ENCODE results near the gene KRTAP19-7. TPM values are rescaled to one million over a fixed set of nuclear protein-coding genes. Genes with fewer than 3 reads are reported as not detected.

KRTAP19-7 gene, protein sequence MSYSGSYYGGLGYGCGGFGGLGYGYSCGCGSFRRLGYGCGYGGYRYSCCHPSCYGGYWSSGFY
- total RNA-seq, result not detected
- long read RNA-seq, result 0 reads

DNA sequence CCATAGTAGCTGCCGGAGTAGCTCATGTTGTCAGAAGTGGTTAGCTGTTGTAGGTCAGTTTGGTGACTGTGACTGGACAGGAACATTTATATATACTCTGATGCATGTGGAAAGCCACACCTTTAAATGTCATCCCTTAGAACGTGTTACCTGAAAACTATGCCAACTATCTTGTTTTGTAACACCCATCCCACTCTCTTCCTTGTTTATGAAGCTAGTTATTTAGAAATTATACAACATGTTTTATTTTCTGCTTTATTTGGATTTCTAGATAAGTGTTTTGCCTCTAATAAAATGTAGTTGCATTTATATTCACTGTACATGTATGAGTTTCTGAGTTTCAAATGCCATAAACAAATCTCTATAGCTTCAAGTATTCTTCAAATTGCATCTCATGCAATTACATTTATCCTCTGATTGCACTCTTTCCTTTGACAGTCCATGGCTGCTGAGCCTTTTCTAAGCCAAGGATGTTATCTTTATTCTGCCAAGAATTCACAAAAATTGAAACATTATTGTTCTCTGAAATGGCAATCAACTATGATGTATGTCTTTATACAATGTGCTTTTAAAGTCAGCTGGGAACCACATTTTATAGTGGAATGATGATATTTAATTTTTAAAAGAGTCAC is at the start of gene KRTAP19-7:
KRTAP19-7 (minus strand) TSS at position 51 of the 632 bp plus-strand sequence; CDS start at position 26, 25 bp downstream.
- intact Hi-C loops (cut with DNase I), result no loop called here

DNA sequence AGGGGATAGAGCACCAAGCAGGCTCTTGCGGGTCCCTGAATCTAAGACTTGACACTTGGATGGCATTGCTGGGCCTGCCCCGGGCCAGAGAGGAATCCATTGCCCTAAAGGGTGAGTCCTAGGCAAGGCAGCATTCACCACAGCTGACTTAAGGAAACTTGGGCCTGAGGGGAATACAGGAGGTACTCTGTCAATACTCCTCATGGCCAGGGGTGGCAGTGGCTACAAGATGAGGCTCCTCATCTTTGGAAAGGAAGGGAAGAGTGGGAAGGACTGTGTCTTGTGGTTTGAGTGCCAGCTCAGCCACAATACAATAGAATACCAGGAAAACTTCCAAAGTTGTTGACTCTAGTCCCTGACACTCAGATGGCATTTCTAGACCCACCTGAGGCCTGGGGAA is 44.9 kb upstream of the KRTAP19-7 start:
- no peak for ATAC-seq
- intact Hi-C loops (cut with DNase I), result no loop called here
- DNase-seq (ENCODE audit: missing footprints), result no peak

More for the DNA sequence above, at the start of gene KRTAP19-7:
- ATAC-seq (no peak), DNase-seq (ENCODE audit: missing footprints) (no peak)

DNA sequence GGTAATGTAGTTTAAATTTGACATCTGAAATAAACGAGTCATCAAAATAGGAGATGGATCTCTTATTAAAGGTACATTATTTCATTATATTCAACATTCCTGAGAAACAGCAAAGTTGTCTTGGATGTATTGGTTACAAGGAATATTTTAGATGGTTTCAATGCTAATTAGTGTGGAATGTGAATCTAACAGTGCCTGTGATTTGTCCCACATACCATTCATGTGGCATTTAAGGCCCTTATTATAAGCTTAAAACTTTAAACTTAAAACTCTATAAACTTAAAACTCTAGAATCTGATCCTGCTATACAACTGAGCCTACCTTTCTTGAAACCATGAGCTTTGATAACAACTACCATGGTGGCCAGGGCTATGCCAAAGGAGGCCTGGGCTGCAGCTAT is 39.7 kb upstream of the KRTAP19-7 start, which contains the start of gene KRTAP22-1:
KRTAP22-1 (plus strand) TSS at position 301 of the 400 bp plus-strand sequence.
- ATAC-seq, result no peak
- intact Hi-C loops (cut with DNase I), result no loop called here

DNA sequence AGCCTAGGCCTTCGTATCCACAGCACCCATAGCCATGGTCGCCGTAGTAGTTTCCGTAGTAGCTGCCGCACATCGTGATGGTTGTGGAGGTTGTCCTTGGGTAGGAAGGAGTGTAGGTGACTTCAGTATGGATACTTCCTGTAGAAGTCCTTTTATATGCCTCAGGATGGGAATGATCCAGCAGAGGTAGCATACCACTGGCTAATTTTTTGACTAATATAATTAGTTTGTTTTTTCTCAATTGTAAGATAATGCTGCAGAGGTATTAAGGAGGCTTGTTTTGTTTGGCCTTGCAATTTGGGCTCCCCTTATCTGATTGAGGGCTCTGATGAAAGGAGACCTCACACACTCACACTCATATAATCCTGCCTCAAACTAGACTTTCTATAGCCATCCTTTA is 37.7 kb upstream of the KRTAP19-7 start, which contains the start of gene KRTAP6-2:
KRTAP6-2 (minus strand) TSS at position 101 of the 400 bp plus-strand sequence; CDS start at position 73, 28 bp downstream.
- no peak for ATAC-seq
- intact Hi-C loops (cut with DNase I), result no loop called here

More for the DNA sequence above, 39.7 kb upstream of the KRTAP19-7 start, which contains the start of gene KRTAP22-1:
- DNase-seq (ENCODE audit: missing footprints), result no peak

DNA sequence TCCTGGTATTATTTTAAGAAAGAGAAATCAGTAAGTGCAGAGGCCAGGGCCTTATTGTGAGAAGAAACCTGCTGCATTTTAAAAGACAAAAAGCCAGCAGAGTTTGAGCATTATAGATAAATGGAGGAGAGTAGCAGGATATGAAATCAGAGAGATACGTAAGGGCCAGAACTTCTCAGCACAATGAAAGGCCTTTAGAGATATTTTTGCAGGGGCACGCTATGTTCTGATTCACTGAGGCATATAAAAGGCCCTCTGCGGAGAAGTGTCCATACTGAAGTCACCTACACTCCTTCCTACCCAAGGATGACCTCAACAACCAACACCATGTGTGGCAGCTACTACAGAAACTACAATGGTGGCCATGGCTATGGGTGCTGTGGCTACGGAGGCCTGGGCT is 31.0 kb upstream of the KRTAP19-7 start, which contains the start of gene KRTAP6-3:
KRTAP6-3 (plus strand) TSS at position 301 of the 400 bp plus-strand sequence; CDS start at position 307, 6 bp downstream.
- intact Hi-C loops (cut with DNase I), result no loop called here
- DNase-seq (ENCODE audit: missing footprints) (no peak), ATAC-seq (no peak)

More for the DNA sequence above, 37.7 kb upstream of the KRTAP19-7 start, which contains the start of gene KRTAP6-2:
- DNase-seq (ENCODE audit: missing footprints), result no peak

DNA sequence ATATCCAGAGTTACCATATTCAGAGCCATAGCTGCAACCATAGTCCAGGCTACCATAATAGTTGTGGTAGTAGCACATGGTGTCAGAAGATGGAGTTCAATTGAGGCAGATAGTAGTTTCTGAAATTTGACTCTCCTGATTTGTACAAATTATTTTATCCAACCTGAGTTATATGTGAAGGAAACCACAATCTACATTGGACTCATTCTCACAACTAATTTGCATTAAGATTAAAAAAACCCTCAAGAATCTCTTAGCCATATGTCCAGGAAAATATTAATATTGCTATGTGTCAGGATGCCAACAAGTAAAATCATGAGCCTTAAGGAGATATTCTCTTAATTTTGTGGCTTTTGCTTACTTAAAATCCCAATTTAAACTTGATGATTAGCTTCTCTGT is 29.2 kb upstream of the KRTAP19-7 start, which contains the start of gene KRTAP22-2:
KRTAP22-2 (minus strand) TSS at position 101 of the 400 bp plus-strand sequence.
- ATAC-seq, result no peak

DNA sequence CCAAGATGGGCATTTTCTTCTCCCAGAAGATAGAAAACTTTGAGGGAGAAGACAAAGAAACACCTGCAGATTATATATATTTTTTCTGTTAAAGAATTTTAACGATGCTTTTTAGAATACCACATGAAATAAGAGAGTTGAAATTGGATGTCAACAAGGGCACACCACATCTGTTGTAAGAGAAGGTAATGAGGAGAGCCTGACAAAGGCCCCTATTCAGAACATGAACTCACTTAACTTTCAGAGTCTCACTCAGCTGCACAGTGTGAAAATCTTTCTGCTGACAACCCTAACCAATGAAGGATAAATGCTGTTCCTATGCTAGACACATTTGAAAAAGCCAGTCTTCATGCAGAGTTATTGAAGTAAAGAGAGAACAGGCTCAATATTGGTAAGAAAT is 21.8 kb upstream of the KRTAP19-7 start:
- intact Hi-C loops (cut with DNase I), result no loop called here
- DNase-seq (ENCODE audit: missing footprints) (no peak), ATAC-seq (no peak)

More for the DNA sequence above, 29.2 kb upstream of the KRTAP19-7 start, which contains the start of gene KRTAP22-2:
- DNase-seq (ENCODE audit: missing footprints), result no peak
- intact Hi-C loops (cut with DNase I), result no loop called here

DNA sequence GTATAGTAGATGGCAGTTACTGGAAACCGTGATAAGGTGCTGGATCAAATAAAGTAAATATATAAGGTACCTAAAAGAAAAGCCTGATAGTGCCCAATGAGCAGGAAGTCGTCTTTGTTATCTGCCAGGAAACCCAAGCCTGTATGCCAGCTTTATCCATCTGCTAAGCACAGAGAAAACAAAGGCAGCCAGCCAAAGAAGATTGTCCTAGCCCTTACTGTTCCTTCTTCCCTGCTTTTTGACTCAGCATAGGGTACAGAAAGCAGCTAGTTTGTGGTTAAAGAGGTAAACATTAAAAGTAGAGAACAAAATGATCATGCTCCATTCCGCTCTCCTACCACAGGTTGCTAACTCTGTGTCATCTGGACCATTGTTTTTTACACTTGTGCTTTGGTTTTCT is 19.0 kb upstream of the KRTAP19-7 start:
- ATAC-seq (no peak), DNase-seq (ENCODE audit: missing footprints) (no peak)
- intact Hi-C loops (cut with DNase I), result no loop called here

DNA sequence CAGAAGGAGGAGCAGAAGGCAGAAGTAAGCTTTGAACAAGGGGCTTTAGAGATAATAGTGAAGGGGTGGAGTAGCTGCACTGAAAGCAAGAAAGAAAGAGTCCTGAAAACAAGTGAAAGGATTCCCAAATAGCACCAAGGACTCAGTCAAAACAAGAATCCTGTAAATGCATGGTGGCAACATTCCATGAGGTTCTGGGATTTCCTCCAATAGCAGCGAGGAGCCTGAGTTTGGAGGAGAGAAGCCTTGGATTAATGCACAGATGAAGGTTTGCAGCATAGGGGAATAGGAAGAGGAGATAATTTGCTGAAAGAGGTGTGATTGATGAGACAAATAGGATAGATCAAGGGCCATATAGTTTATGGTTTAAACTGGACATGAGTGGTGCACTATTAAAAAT is 18.2 kb upstream of the KRTAP19-7 start:
- DNase-seq (ENCODE audit: missing footprints) (no peak), ATAC-seq (no peak)
- intact Hi-C loops (cut with DNase I), result no loop called here

DNA sequence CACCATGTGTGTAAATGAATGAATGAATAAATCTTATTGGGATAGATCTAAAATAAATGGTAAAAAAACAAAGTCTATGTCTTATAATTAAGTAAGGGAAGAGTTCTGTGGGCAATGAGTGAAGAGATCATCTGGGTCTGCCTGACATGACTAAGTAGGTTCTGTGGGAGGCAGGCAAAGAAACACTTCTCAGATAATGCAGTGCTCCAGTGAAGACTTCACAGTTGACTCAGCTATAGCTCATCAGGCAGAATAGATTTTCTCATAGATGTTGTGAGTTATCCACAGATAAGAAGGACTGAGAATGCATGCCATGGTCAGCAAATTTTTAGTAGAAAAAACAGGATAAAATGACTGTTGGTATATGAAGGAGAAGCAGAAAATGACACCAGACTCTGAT is 16.7 kb upstream of the KRTAP19-7 start:
- intact Hi-C loops (cut with DNase I), result no loop called here
- ATAC-seq (no peak), DNase-seq (ENCODE audit: missing footprints) (no peak)

DNA sequence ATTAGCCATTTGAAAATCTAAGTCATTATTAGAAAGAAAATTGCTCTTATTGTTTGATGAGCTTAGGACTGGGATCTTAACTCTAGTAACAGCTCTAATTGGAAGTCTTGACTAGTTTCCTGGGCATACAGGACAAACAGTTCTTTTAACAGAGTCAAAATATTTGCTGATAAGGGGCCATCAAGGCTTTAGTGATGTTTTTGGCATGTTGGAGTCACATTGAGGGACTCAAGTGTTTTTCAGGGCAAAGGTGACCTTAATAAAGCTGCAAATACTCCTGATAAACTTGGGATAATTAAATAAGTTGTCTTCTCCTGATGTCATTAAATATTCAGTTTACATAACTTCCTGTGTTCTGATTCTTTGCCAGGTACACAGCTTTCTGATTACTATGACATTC is 6.5 kb upstream of the KRTAP19-7 start:
- DNase-seq (ENCODE audit: missing footprints) (no peak), ATAC-seq (no peak)
- intact Hi-C loops (cut with DNase I), result loop anchor here (5.0 kb wide), 1 partner anchor 85 kb away; the partner anchor contains the start of gene KRTAP19-1

DNA sequence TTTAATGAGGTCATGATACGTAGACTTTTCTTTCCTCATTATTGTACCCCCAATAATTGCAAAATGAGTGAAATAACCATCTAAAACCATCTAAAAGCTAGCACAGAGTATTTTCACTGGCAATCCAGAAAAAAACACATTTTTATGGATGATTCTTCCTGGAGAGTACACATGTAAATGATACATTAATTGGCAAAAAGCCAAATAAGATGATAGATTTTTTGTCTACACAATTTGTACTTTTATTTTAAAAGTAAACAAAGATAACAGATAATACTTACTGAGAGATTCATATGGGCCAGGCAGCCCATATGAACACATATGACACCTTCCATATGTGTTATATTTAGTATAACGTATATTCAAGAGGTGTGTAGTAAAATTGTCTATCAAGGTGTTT is 2.5 kb upstream of the KRTAP19-7 start:
- intact Hi-C loops (cut with DNase I), result no loop called here
- ATAC-seq (no peak), DNase-seq (ENCODE audit: missing footprints) (no peak)

DNA sequence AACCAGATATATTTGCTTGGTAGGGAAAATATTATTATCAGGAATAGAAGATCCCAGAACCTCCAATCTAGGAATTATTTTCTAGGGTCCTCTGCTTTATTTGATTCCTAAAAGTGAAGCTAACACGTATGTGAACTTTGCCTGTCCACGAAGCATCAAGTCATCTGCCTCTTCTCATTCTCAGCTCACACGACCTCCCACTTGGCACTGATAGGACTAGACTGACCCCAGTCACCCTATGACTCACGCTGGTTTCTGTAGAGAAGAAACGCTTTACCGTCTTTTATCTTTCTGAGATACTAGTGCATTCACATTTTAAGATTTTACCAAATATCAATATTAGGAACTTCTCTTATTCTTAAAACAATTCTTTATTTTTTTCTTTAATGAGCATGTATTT is 2.0 kb upstream of the KRTAP19-7 start:
- intact Hi-C loops (cut with DNase I), result no loop called here
- DNase-seq (ENCODE audit: missing footprints) (no peak), ATAC-seq (no peak)

DNA sequence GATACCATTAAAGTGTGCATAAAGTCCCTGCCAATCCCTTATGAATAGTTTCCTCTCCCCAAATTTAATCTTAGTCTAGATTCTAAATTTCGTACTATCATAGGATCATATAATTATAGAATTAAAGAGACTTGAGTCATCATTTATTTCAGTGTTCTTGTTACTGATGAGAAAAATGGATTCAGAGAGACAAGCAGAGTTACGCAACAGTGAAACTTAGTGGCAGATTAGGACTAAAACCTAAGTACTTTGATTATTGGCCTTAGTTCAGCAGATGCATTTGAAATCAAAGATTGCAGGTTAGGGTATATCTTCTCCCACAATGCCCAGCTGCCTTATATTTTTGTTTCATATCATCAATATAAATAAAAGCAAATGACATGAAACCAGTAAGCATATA is 843 bp upstream of the KRTAP19-7 start:
- DNase-seq (ENCODE audit: missing footprints) (no peak), ATAC-seq (no peak)
- intact Hi-C loops (cut with DNase I), result no loop called here

DNA sequence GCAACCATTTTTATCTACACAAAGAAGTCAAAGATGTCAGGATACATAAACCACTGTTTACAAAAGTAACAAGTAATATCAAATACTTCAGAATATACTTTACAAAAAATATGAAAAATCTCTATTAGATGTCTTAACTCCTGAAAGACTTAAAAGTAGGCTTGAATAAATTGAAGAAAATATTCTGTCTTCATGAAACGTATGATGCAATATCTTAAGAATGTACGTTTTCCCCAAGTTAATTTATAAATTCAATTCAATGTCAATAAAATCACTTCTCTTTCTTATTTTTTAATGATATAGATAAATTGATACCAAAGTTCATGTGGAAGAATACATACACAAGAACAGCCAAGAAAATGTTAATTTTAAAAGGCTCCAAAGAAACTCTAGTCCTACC is 6.0 kb downstream of the KRTAP19-7 start:
- DNase-seq (ENCODE audit: missing footprints) (no peak), ATAC-seq (no peak)
- intact Hi-C loops (cut with DNase I), result no loop called here

DNA sequence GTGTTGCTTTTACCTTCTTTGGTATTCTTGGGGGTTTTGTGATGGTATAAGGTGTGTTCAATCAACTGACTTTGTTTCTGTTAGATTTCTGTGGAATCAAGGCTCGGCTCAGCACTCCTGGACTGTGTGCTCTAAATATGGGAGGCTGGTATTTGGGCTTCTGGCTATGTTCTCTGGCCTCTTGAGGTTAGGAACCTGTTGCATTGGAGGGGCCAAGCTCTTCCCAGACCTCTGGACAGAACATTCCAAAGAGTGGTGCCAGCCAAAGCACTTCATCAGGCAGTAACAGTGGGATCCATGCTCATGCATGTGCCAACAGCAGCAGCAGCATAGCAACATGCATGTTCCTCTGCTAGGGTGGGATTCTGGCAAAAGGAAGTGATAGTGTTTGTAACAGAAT is 8.3 kb downstream of the KRTAP19-7 start:
- DNase-seq (ENCODE audit: missing footprints) (no peak), ATAC-seq (no peak)
- intact Hi-C loops (cut with DNase I), result no loop called here

DNA sequence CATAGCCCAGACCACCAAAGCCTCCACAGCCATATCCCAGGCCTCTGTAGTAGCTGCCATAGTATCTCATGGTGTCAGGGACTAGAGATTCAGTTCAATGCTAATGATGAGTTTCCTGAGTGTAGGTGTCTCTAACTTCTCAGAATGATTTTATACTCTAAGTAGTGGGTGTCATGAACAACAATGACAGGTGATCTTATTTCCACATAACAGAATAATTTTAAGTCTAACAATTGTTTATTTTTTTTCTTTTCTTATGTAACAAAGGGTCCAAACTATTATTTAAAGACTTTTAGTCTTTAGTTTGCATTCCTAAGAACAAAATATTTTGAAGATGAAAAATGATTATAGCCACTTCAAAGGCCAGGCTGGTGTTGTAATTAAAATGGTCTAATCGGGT is 19.4 kb downstream of the KRTAP19-7 start, which contains the start of gene KRTAP19-6:
KRTAP19-6 (minus strand) TSS at position 101 of the 400 bp plus-strand sequence; CDS start at position 70, 31 bp downstream.
- no peak for ATAC-seq
- intact Hi-C loops (cut with DNase I), result no loop called here
- DNase-seq (ENCODE audit: missing footprints), result no peak

DNA sequence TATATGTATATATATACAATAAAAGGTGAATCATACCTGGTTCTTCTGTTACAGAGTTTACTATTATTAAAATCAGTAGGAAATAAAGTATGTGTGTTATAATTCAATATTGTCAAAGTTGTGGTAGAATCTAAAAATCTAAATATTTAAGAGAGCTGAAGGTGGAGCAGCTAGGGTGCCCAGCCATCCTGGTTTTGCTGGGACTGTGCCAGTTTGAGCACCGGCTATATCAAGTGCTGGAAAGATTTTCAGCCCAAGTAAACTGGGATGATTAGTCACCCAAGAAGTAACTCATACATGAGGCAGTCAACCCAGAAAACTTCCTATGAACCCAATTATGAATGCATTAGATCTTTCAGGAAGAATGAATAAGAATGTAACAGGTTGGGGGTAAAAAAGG is 42.2 kb downstream of the KRTAP19-7 start:
- ATAC-seq, result no peak
- intact Hi-C loops (cut with DNase I), result no loop called here

DNA sequence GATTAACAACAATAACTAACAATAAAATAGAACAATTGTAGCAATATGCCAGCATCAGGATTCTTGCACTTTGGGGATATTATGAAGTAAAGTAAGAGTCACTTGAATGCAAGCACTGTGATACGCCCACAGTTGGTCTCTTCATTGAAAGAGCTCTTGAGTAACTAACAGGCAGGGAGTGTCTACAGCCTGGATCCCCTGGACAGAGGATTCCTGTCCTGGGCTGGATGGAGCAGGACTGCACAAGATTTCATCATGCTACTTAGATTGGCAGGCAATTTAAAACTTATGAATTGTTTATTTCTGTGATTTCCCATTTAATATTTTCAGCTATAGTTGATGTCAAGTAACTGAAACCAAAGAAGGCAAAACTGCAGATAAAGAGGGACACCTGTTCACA is 45.4 kb downstream of the KRTAP19-7 start:
- intact Hi-C loops (cut with DNase I), result no loop called here

More for the DNA sequence above, 42.2 kb downstream of the KRTAP19-7 start:
- DNase-seq (ENCODE audit: missing footprints), result no peak

More for the DNA sequence above, 45.4 kb downstream of the KRTAP19-7 start:
- DNase-seq (ENCODE audit: missing footprints) (no peak), ATAC-seq (no peak)
